GM18951 (cell line): ENCODE measurements around the gene FOXD1.

Experiments used
- POLR2A ChIP-seq: IDR thresholded peaks from 4 replicates; pipeline ENCODE4 v1.6.1; 2011; ENCODE audit warnings: mild to moderate bottlenecking; ENCODE audit not compliant: insufficient read length, insufficient read depth; ENCODE audit errors: extremely low read depth
- in situ Hi-C: fragments of 300-500 bp; cut with MboI; formaldehyde crosslinking; loops from one replicate; pipeline ENCODE4 v1.12.0; 2022; ENCODE audit warnings: low sequenced_read_pairs, mixed read lengths, inconsistent platforms; ENCODE audit not compliant: unreplicated experiment

The FOXD1 gene

GRCh38 chr5:73450672-73451223, 2.2 kb upstream of the FOXD1 start:
- in situ Hi-C loops, result no loop called here
- TF ChIP-seq POLR2A, result no peak

DNA sequence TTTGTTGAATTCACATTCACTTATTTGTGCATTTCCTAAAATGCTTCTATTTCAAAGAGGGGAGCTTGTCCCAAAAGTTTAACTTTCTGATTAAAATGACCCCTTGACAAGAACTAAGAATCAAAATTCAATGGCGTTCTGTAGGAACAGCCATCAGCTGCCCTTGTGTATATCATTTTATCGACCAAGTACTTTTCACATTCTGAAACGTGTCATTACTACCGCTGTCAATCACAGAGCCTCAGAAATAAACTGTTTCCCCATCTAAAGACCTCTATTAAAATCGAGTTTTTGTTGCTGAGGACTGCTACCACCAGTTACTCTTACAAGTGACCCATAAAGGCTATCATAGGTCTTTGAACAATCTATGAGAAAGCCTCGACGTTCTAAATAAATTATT, 1.6 kb upstream of the FOXD1 start:
- TF ChIP-seq POLR2A, result no peak
- in situ Hi-C loops, result no loop called here

DNA sequence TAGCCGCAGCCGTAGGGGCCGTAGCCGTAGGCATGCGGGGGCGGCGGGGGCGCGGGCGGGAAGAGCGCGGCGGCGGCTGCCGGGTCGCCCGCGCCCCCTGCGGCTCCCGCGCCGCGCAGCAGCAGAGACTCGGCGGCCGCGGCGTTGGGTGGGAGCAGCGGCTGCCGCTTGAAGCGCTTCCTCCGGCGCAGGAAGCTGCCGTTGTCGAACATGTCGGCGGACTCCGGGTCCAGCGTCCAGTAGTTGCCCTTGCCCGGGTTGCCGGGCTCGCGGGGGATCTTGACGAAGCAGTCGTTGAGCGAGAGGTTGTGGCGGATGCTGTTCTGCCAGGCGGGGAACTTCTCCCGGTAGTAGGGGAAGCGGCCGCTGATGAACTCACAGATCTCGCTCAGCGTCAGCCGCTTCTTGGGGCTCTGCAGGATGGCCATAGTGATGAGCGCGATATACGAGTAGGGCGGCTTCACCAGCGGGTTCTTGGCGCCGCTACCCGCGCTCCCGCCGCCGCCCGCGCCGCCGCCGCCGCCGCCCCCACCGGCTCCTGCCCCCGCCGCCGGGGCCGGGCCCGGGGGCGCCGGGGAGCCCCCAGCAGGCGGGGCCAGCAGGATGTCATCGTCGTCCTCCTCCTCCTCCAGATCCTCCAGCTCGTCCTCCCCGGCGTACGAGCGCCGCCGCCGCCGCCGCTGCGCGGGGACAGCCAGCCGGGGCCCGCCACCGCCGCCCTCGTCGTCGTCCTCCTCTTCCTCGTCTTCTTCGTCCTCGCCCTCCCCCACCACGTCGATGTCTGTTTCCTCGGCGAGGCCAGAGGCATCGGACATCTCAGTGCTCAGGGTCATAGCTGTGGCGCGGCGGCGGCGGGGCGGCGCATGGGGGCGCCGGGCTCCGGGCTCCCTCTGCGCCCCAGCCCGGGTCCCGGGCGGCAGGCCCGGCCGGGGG, 781 bp downstream of the FOXD1 start:
- in situ Hi-C loops, result loop anchor here (10.0 kb wide), 1 partner anchor 143 kb away; no protein-coding TSS in a partner anchor

DNA sequence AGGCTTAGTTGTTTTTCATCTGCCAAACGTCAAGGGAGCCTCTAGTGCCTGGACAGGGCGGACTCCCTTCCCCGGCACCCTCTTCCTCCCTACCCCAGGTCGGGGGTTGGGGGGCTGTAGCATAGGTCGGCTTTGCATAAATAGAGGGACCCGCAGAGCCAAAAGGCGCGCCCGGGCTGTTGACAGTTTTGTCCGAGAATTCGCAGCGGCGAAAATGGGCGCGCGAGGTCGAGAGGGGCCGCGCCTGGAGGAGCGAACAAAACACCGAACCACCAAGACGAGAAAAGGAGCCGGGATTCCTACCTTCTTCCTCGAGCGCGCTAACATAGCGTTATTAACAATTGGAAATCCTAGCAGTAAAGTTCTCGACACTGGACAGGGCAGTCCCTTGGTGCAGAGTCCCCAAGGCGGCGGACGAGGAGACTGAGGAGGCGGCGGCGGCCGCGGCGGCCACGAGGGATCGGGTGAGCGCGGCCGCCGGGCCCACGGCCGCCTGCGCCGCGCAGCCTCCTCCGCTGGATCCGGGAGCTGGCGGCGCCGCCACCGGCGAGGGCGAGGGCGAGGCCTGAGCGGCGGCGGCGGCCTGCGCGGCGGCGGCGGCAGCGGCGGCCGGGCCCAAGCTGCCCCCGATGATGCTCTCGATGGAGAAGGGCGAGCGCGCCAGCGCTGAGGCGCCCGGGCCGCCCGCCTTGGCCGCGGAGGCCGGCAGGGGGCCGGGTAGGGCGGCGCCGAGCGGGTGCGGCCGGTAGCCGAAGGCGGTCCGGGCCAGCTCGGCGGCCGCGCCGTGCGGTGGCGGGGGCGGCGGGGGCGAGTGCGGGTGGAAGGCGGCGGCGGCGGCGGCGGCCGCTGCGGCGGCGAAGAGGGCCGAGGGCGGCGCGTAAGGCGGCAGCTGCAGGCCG, 1.7 kb downstream of the FOXD1 start:
- in situ Hi-C loops, result loop anchor here (10.0 kb wide), 1 partner anchor 142 kb away; no protein-coding TSS in a partner anchor

More for the DNA sequence above, 781 bp downstream of the FOXD1 start:
- TF ChIP-seq POLR2A, result no peak

DNA sequence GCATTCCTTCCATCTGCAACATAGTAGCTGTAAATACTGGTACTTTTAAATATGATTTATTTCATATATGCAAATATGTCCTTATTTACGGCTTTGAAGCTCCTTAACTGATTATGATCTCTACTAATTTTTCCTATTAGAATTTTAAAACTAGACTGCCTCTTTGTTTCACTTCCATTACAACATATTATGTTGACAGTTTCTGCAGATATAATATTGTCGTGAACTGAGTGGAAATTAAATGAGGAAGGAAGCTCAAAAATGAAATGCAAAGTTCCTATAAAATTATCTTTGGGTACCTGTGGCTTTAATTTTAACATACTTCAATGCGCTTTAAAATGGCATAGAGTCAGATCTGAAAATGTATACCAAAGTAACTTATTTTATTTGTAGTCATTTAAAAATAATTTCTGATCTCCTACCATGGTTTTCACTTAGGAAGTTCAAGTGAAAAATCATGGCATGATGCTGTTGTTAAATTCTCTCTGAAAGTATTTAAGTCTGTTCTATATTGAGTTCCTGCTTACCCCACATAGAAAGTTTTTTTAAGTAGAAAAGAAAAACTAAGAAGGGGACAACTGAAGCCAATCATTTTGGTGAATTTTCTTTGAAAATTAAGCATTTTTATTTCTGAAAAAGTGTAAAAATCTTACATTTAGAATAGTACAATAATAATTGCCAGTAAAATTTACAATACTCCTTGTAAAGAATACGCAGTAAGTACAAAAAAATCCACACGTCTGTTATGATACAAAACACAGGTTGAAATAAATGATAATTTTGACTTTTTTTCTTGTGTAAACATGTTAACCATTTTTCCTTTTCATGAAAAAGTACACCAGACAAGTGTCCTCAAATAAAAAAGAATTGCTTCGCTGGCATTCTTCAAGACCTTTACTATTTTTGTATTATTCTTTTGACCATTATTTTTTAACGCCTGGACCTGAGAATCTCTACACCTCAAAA, 2.6 kb downstream of the FOXD1 start:
- TF ChIP-seq POLR2A, result no peak
- in situ Hi-C loops, result loop anchor here (10.0 kb wide), 1 partner anchor 141 kb away; no protein-coding TSS in a partner anchor

More for the DNA sequence above, 1.7 kb downstream of the FOXD1 start:
- no peak for TF ChIP-seq POLR2A

GRCh38 chr5:73444499-73445438, 3.8 kb downstream of the FOXD1 start:
- in situ Hi-C loops, result loop anchor here (10.0 kb wide), 1 partner anchor 140 kb away; no protein-coding TSS in a partner anchor
- TF ChIP-seq POLR2A, result no peak

GRCh38 chr5:73443829-73444498, 4.6 kb downstream of the FOXD1 start:
- in situ Hi-C loops, result loop anchor here (10.0 kb wide), 1 partner anchor 139 kb away; no protein-coding TSS in a partner anchor
- TF ChIP-seq POLR2A, result no peak

- in situ Hi-C loops, result loop anchor here (10.0 kb wide), 1 partner anchor 138 kb away; no protein-coding TSS in a partner anchor
Measured at GRCh38 chr5:73442996-73443627, 5.5 kb downstream of the FOXD1 start.

GRCh38 chr5:73442231-73442811, 6.3 kb downstream of the FOXD1 start:
- no peak for TF ChIP-seq POLR2A
- in situ Hi-C loops, result loop anchor here (10.0 kb wide), 1 partner anchor 138 kb away; no protein-coding TSS in a partner anchor

More at GRCh38 chr5:73442996-73443627, 5.5 kb downstream of the FOXD1 start:
- no peak for TF ChIP-seq POLR2A

DNA sequence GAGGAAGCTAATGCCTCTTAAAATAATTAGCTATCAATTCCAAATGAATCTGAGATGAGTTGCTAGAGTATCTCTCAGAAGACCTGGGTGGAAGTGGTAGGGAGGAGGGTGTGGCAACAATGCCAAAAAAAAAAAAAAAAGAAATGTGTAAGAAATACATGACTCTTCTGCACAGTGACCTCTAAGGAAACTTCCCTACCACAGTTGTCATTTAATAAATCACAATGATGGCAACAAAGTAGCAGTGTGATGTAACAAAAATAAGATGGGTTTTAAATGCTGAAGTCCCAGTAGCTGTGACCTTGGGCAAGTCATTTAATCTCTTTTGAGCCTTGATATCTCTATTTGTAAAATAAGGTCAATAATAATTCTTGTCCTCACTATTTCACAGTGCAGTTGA, 7.2 kb downstream of the FOXD1 start:
- TF ChIP-seq POLR2A, result no peak
- in situ Hi-C loops, result loop anchor here (10.0 kb wide), 1 partner anchor 137 kb away; no protein-coding TSS in a partner anchor
